Ascending aorta (tissue), 2 donors: Measurements from ENCODE around the gene PHAF1. TPM values are rescaled to one million over a fixed set of nuclear protein-coding genes. Genes with fewer than 3 reads are reported as not detected.
A peak's percentile ranks its signal among the peaks of the same experiment; 100 is the strongest.

Experiments
- DNase-seq, 2 donors: peaks; one replicate each; pipeline ENCODE4 v3.0.0-alpha.2; 2019; ENCODE audit warnings: low spot score in 2 of 2
- H3K27ac ChIP-seq, 2 donors: fragments of 200-600 bp; sonication (generic); one replicate each; pipeline ENCODE4 v1.5.1; 2016 to 2017; ENCODE audit warnings: mild to moderate bottlenecking in 1 of 2
- H3K27me3 ChIP-seq: fragments of 200-600 bp; sonication (generic); one replicate; pipeline ENCODE4 v1.5.1; 2017
- H3K36me3 ChIP-seq, 2 donors: fragments of 200-600 bp; sonication (generic); one replicate each; pipeline ENCODE4 v1.5.1; 2016
- H3K4me1 ChIP-seq, 2 donors: fragments of 200-600 bp; sonication (generic); one replicate each; pipeline ENCODE4 v1.5.1; 2016 to 2017; ENCODE audit warnings: mild to moderate bottlenecking in 1 of 2
- H3K4me3 ChIP-seq, 2 donors: fragments of 200-600 bp; sonication (generic); one replicate each; pipeline ENCODE4 v1.5.1; 2016 to 2017; ENCODE audit warnings: mild to moderate bottlenecking in 1 of 2
- H3K9me3 ChIP-seq, 2 donors: fragments of 200-600 bp; sonication (generic); one replicate each; pipeline ENCODE4 v1.5.1; 2016
- CTCF ChIP-seq, 3 experiments: fragments of 200-600 bp in 2 of 3; fragments of 450-650 bp in 1 of 3; sonication (generic) in 2 of 3; IDR thresholded peaks; one replicate each; pipeline ENCODE4 v1.5.1; 2016 to 2019; ENCODE audit warnings: antibody characterized with exemption in 3 of 3, mild to moderate bottlenecking in 1 of 3, moderate library complexity in 1 of 3
- intact Hi-C: fragments of 100-400 bp; cut with DNase I; formaldehyde crosslinking; loops from one replicate; pipeline ENCODE4 v1.15.1; 2023
- total RNA-seq: library from RNA; depleted of rRNA; stranded (reverse); fragments of >200 nt; gene quantifications from one replicate; pipeline ENCODE4 v1.1.0, GENCODE V29; 2016

The PHAF1 gene
- total RNA-seq, 1 donor from 2014 or later: 4.5 TPM

GRCh38 chr16:67166598-67167168, 56.9 kb downstream of the PHAF1 start:
- Histone ChIP-seq H3K4me3 (no peak overlapping the region), H3K27me3 (no peaks in the 10 kb centered on the region), H3K4me1 (peaks cover 29 to 45% of the 10 kb centered on the region in 2 donors), H3K9me3 (no peaks in the 10 kb centered on the region), H3K27ac (no peak overlapping the region), H3K36me3 (no peaks in the 10 kb centered on the region)
- DNase-seq: no peak
- no peak for TF ChIP-seq CTCF (IDR thresholded peaks at IDR 0.05)
- intact Hi-C loops: no loop called here

- no peaks in the 10 kb centered on the region for H3K9me3 ChIP-seq
- intact Hi-C loops: no loop called here
- no peak overlapping the region for H3K27ac ChIP-seq
- H3K4me3 ChIP-seq: no peak overlapping the region
- peaks cover 29 to 40% of the 10 kb centered on the region in 2 donors for H3K4me1 ChIP-seq
- no peaks in the 10 kb centered on the region for H3K36me3 ChIP-seq
- no peak for TF ChIP-seq CTCF (IDR thresholded peaks at IDR 0.05)
- H3K27me3 ChIP-seq: no peaks in the 10 kb centered on the region
- DNase-seq: no peak
These were observed 57.8 kb downstream of the PHAF1 start for GRCh38 chr16:67167588-67167987.

- Histone ChIP-seq H3K36me3 (no peaks in the 10 kb centered on the region), H3K4me3 (peak overlapping the region in 1 of 2 donors; percentile 64), H3K9me3 (no peaks in the 10 kb centered on the region), H3K27me3 (no peaks in the 10 kb centered on the region), H3K4me1 (peaks cover 24 to 33% of the 10 kb centered on the region in 2 donors), H3K27ac (peak overlapping the region; percentile 91 to 93)
- DNase-seq: no peak
- TF ChIP-seq CTCF (IDR thresholded peaks at IDR 0.05): no peak
- intact Hi-C loops: no loop called here
These were observed 59.3 kb downstream of the PHAF1 start for GRCh38 chr16:67169011-67169451.

- Histone ChIP-seq H3K27me3 (no peaks in the 10 kb centered on the region), H3K27ac (peak overlapping the region; percentile 91 to 93), H3K36me3 (no peaks in the 10 kb centered on the region), H3K4me3 (peak overlapping the region; percentile 57 to 64), H3K4me1 (peaks cover 25 to 34% of the 10 kb centered on the region in 2 donors), H3K9me3 (no peaks in the 10 kb centered on the region)
- peak; percentile 18 to 51 (median 18) for TF ChIP-seq CTCF (IDR thresholded peaks at IDR 0.05)
- intact Hi-C loops: no loop called here
- no peak for DNase-seq
These were observed 60.0 kb downstream of the PHAF1 start for GRCh38 chr16:67169642-67170167.

- H3K27ac ChIP-seq: peak within 1 kb of the TSS; percentile 91 to 93
- intact Hi-C loops: no loop called here
- peaks cover 20 to 34% of the 10 kb centered on the region in 2 donors for H3K4me1 ChIP-seq
- peak; percentile 67 to 93 for DNase-seq
- H3K9me3 ChIP-seq: no peaks in the 10 kb centered on the region
- H3K36me3 ChIP-seq: no peaks in the 10 kb centered on the region
- no peak for TF ChIP-seq CTCF (IDR thresholded peaks at IDR 0.05)
- H3K4me3 ChIP-seq: peak within 1 kb of the TSS; percentile 57 to 64
- no peaks in the 10 kb centered on the region for H3K27me3 ChIP-seq
These were observed 60.6 kb downstream of the PHAF1 start, which contains the start of gene NOL3 for GRCh38 chr16:67170168-67170948. TSS of gene NOL3 (plus strand) at chr16:67170538.
